BJ (cell line): ENCODE results near the gene LTK. TPM values are rescaled to one million over a fixed set of nuclear protein-coding genes. Genes with fewer than 3 reads are reported as not detected.

ENCODE experiments used
- CTCF ChIA-PET: fragments of 350-600 bp; formaldehyde crosslinking; extraction: SDS; loops from one replicate; lab custom pipeline; 2021; ENCODE audit warnings: antibody characterized with exemption, inconsistent platforms; lab: Yijun Ruan, JAX
- POLR2A ChIA-PET: fragments of 300-600 bp; sonication (Branson Sonifier 250); formaldehyde crosslinking; extraction: SDS; loops from one replicate; lab custom pipeline; 2021; ENCODE audit warnings: antibody characterized with exemption; lab: Charles Lee
- DNase-seq: peaks from one replicate; pipeline ENCODE4 v3.0.0-alpha.2; 2011; ENCODE audit warnings: low read depth
- H3K27me3 ChIP-seq: 2 replicates; pipeline ENCODE4 v1.6.0; 2011; ENCODE audit warnings: low read length; ENCODE audit not compliant: control insufficient read depth, insufficient read depth
- H3K36me3 ChIP-seq: 2 replicates; pipeline ENCODE4 v1.5.1; 2011; ENCODE audit warnings: low read length; ENCODE audit not compliant: control insufficient read depth, insufficient read depth
- H3K4me3 ChIP-seq: 2 replicates; pipeline ENCODE4 v1.5.1; 2011; ENCODE audit warnings: low read depth, mild to moderate bottlenecking, control low read depth, low read length
- CTCF ChIP-seq: IDR thresholded peaks from 2 replicates; pipeline ENCODE4 v1.5.1; 2011; ENCODE audit warnings: low read depth, mild to moderate bottlenecking, control low read depth, inconsistent platforms, low read length, moderate library complexity; ENCODE audit not compliant: insufficient read depth
- polyA plus RNA-seq: library from polyadenylated mRNA; depleted of rRNA; stranded (reverse); fragments of >200 nt; gene quantifications from 2 replicates; pipeline ENCODE4 v1.2.3, GENCODE V29; 2011

Gene LTK
- polyA plus RNA-seq, 1 experiment, result 0.11 TPM

DNA sequence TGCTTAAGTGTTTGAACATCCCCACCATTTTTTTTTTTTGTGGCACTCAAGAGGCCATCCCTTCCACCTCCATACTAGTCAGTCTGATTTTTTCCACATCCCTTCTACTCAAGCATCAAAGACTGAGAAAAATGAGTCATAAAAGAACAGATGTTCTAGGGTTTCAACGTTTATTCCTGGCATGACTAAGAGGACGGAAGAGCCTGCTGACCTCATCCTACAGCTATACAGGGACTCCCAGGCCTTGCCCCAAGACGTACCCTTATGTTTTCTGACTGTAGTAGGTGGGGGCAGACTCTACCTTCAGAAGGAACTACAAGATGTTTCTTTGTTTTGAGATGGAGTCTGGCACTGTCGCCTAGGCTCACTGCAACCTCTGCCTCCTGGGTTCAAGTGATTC, 23.3 kb downstream of the LTK start:
- peak; percentile 93 for DNase-seq
- ChIA-PET POLR2A (no interaction called here), CTCF (interaction anchor here (1.0 to 1.2 kb wide), 2 partner anchors 13 to 44 kb away, joined by 3 read pairs; no protein-coding TSS in a partner anchor)
- Histone ChIP-seq H3K4me3 (no peak overlapping the region), H3K36me3 (no peaks in the 10 kb centered on the region; the same call in 1 of the 2 replicates), H3K27me3 (peaks cover 7% of the 10 kb centered on the region)
- TF ChIP-seq CTCF, result no peak

GRCh38 chr15:41489641-41490040, 24.0 kb downstream of the LTK start:
- no peaks in the 10 kb centered on the region; the same call in 1 of the 2 replicates for H3K36me3 ChIP-seq
- CTCF ChIA-PET, result interaction anchor here (1.2 kb wide), 1 partner anchor 45 kb away, joined by 3 read pairs; no protein-coding TSS in a partner anchor
- no peak overlapping the region for H3K4me3 ChIP-seq
- H3K27me3 ChIP-seq, result peaks cover 4% of the 10 kb centered on the region; the same call in 1 of the 2 replicates
- DNase-seq, result no peak
- POLR2A ChIA-PET, result no interaction called here
- TF ChIP-seq CTCF, result no peak

- Histone ChIP-seq H3K27me3 (no peaks in the 10 kb centered on the region), H3K4me3 (no peak overlapping the region), H3K36me3 (no peaks in the 10 kb centered on the region; the same call in 1 of the 2 replicates)
- DNase-seq, result no peak
- ChIA-PET CTCF (no interaction called here), POLR2A (no interaction called here)
- TF ChIP-seq CTCF, result no peak
Observed at GRCh38 chr15:41487802-41488201, 25.8 kb downstream of the LTK start.

DNA sequence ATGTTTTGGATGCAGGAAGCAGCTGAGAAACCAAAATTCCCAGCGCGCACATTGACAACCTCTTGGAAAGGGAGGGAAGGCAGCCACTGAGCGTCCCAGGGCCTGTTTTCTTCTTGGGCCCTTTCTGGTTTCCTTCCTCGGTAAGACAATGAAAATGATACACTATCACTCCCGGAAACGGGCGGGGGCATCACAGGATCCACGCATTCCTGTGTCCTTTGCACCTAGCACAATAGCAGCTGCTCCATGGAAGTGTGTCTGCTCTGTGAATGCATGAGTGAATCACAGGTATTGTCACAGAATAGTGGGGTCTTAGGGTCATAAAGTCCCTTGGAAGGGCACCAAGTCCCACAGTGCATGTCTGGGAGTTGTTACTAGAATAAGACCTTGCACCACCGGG, 26.2 kb downstream of the LTK start:
- Histone ChIP-seq H3K27me3 (no peaks in the 10 kb centered on the region), H3K36me3 (no peaks in the 10 kb centered on the region; the same call in 1 of the 2 replicates), H3K4me3 (no peak overlapping the region)
- CTCF ChIA-PET, result no interaction called here
- no peak for TF ChIP-seq CTCF
- no peak for DNase-seq
- POLR2A ChIA-PET, result no interaction called here

GRCh38 chr15:41486286-41486685, 27.3 kb downstream of the LTK start:
- ChIA-PET CTCF (interaction anchor here (1.0 kb wide), 1 partner anchor 20 kb away, joined by 4 read pairs; no protein-coding TSS in a partner anchor), POLR2A (no interaction called here)
- Histone ChIP-seq H3K4me3 (no peak overlapping the region), H3K36me3 (peaks cover 3% of the 10 kb centered on the region), H3K27me3 (no peaks in the 10 kb centered on the region)
- DNase-seq, result no peak
- TF ChIP-seq CTCF, result no peak
